Measurements from ENCODE around the gene SMIM41. TPM values are rescaled to one million over a fixed set of nuclear protein-coding genes. Genes with fewer than 3 reads are reported as not detected.

SMIM41 gene
- total and polyA plus RNA-seq, 10 donors: 0.64 to 8.1 (median 2.0) TPM

GRCh38 chr12:52149651-52150241 lies 70.2 kb downstream of the SMIM41 start:
- Histone ChIP-seq H3K9me3 (no peaks in the 10 kb centered on the region), H3K27ac (no peak overlapping the region), H3K4me1 (peaks cover 3 to 34% (median 20%) of the 10 kb centered on the region in 6 donors), H3K4me3 (no peak overlapping the region), H3K27me3 (replicated peaks in 1 of 7) (peaks cover 0 to 23% (median 11%) of the 10 kb centered on the region in 7 donors), H3K36me3 (no peaks in the 10 kb centered on the region)
- WGBS, 5 donors: 64 to 88% (median 77%) methylated on average over 5 of the region's 5 CpGs
- intact Hi-C loops (cut with DNase I; ENCODE audit: low total_unique reads): loop anchor here (10.0 kb wide), 1 partner anchor 835 kb away; no protein-coding TSS in a partner anchor
- DNase-seq: peak; percentile 72
- no peak for TF ChIP-seq POLR2AphosphoS5 (IDR thresholded peaks at IDR 0.05)
- no peak for TF ChIP-seq CTCF (IDR thresholded peaks at IDR 0.05 in 8 of 11, conservative IDR thresholded peaks at IDR 0.05 in 3 of 11)
- no peak for TF ChIP-seq POLR2A (IDR thresholded peaks at IDR 0.05)

DNA sequence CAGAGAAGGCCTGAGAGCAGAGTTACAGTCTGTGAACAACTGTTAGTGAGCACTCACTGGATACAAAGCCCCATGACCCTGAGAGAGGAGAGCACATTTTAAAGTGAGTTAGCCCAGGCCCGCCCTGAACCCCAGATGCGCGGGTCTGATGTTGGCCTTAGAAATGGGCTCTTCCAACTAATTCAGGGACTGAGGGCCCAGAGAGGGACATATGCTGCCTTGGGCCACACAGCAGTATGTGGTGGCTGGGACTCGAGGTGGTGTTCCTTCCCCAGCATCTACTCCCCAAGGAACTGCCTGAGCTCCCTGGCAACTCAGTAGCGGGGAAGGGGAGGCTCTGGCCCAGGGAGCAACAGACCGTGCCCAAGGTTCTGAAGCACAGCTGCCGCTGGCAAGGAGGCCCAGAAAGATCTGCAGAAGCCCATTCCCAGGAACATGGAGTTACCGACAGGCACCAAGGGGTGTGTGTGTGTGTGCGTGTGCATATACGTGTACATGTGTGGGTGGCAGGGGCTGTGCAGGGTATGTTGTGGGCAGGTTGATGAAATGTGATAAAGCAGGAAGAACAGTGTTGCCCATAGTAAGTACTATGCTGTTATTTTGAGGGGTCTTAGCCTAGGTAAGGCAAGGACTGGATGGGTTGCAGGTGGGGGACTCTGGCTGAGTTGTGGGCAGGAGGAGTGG lies 71.8 kb downstream of the SMIM41 start:
- Histone ChIP-seq H3K27me3 (replicated peaks in 1 of 7) (peaks cover 0 to 23% (median 11%) of the 10 kb centered on the region in 7 donors), H3K9me3 (no peaks in the 10 kb centered on the region), H3K4me3 (no peak overlapping the region), H3K4me1 (peaks cover 3 to 34% (median 20%) of the 10 kb centered on the region in 6 donors), H3K27ac (no peak overlapping the region), H3K36me3 (no peaks in the 10 kb centered on the region)
- DNase-seq: peak; percentile 51
- intact Hi-C loops (cut with DNase I; ENCODE audit: low total_unique reads): loop anchor here (10.0 kb wide), 1 partner anchor 834 kb away; no protein-coding TSS in a partner anchor
- TF ChIP-seq POLR2A (IDR thresholded peaks at IDR 0.05) (no peak), CTCF (IDR thresholded peaks at IDR 0.05 in 8 of 11, conservative IDR thresholded peaks at IDR 0.05 in 3 of 11) (no peak), POLR2AphosphoS5 (IDR thresholded peaks at IDR 0.05) (no peak)
- 86 to 93% (median 89%) methylated on average over 8 to 10 of the region's 10 CpGs for WGBS, 5 donors

DNA sequence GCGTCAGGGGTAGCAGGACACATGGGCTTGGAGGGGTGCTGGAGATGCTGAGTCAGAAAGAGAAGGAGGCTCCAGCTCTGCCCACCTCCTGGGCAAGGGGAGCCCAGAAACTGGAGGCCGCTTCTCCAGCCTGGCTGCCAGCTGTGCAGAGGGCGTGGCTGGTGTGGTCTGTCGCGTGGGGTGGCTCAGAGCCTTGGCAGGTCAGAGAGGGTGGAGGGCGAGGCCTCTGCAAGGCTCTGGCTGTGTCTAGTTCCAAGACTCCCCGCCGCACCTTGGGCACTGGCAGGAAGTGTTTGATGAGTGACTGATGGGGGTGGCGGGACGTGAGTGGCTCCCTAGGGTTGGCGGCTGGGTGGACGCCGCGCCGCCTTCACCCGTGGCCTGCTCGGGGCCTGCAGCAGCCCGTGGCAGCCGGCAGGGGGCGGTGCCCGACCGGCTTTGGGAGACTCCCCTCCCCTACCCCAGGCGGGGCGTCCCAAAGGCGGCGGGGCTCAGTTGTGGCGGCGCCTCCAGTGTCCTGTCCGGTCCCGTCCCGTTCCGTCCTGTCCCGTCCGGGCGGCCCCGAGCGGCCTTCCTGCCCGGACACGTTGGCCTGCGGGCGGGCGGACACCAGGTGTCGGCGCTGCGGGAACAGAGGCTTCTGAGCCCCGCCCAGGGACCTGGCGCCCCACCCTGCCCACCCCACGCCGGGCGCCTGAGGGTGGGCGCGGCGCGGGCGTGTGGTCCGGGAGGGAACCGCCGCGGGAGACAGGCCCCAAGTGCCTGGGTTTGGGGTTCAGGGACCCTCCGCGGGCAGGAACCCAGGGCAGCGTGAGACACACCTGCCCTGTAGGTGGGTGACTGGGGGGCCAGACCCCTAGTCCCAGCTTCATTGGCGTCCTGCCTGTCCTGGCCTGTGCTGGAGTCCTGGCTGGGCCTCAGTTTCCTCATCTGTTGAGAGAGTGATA lies 72.6 kb downstream of the SMIM41 start:
- intact Hi-C loops (cut with DNase I; ENCODE audit: low total_unique reads): loop anchor here (10.0 kb wide), 1 partner anchor 833 kb away; no protein-coding TSS in a partner anchor
- TF ChIP-seq POLR2AphosphoS5 (IDR thresholded peaks at IDR 0.05): peak in 1 of 3 donors; percentile 54
- peak; percentile 48 to 96 (median 87) for TF ChIP-seq CTCF (IDR thresholded peaks at IDR 0.05 in 8 of 11, conservative IDR thresholded peaks at IDR 0.05 in 3 of 11)
- no peak for TF ChIP-seq POLR2A (IDR thresholded peaks at IDR 0.05)
- H3K9me3 ChIP-seq: no peaks in the 10 kb centered on the region
- H3K27me3 ChIP-seq (replicated peaks in 1 of 7): peaks cover 0 to 23% (median 11%) of the 10 kb centered on the region in 7 donors
- peak; percentile 90 for DNase-seq
- 10 to 29% (median 13%) methylated on average over 14 to 63 of the region's 63 CpGs for WGBS, 5 donors
- H3K4me3 ChIP-seq: peak overlapping the region in 6 of 8 donors; percentile 16 to 59 (median 26)
- peaks cover 3 to 34% (median 20%) of the 10 kb centered on the region in 6 donors for H3K4me1 ChIP-seq
- no peak overlapping the region for H3K27ac ChIP-seq
- no peaks in the 10 kb centered on the region for H3K36me3 ChIP-seq
